Prostate gland (tissue), 2 donors: ENCODE results near the gene PUS1.

Source experiments
- CTCF ChIP-seq, 4 experiments: fragments of 200-600 bp in 2 of 4; fragments of 450-650 bp in 2 of 4; sonication (generic) in 2 of 4; IDR thresholded peaks; 1 replicate in 3 of 4; 2 replicates in 1 of 4; pipeline ENCODE4 v1.5.1; 2016 to 2019; ENCODE audit warnings: antibody characterized with exemption in 4 of 4, mild to moderate bottlenecking in 2 of 4, moderate library complexity in 2 of 4
- POLR2A ChIP-seq: fragments of 450-650 bp; IDR thresholded peaks from one replicate; pipeline ENCODE4 v1.6.1; 2016; ENCODE audit warnings: antibody characterized with exemption, mild to moderate bottlenecking
- POLR2AphosphoS5 ChIP-seq: sonication (generic); formaldehyde crosslinking; IDR thresholded peaks from one replicate; pipeline ENCODE4 v1.6.1; 2017; ENCODE audit warnings: antibody characterized with exemption

GRCh38 chr12:131897875-131898274, 31.2 kb upstream of the PUS1 start:
- TF ChIP-seq CTCF (IDR thresholded peaks at IDR 0.05) (no peak), POLR2A (no peak), POLR2AphosphoS5 (no peak)
